Measurements from ENCODE around the gene PRORP.
A peak's percentile ranks its signal among the peaks of the same experiment; 100 is the strongest.
"Not testable (repeated sequence)": the region's sequence is repeated elsewhere in the genome, so short reads cannot be mapped to it uniquely, and the experiment has no call there.

PRORP gene

GRCh38 chr14:35138585-35138984 lies 16.2 kb downstream of the PRORP start:
- DNase-seq (ENCODE audit: low spot score) = no peak

GRCh38 chr14:35140718-35141581 lies 18.6 kb downstream of the PRORP start:
- DNase-seq (ENCODE audit: low spot score) = peak; percentile 21

GRCh38 chr14:35144029-35144428 lies 21.7 kb downstream of the PRORP start:
- DNase-seq (ENCODE audit: low spot score) = no peak

DNA sequence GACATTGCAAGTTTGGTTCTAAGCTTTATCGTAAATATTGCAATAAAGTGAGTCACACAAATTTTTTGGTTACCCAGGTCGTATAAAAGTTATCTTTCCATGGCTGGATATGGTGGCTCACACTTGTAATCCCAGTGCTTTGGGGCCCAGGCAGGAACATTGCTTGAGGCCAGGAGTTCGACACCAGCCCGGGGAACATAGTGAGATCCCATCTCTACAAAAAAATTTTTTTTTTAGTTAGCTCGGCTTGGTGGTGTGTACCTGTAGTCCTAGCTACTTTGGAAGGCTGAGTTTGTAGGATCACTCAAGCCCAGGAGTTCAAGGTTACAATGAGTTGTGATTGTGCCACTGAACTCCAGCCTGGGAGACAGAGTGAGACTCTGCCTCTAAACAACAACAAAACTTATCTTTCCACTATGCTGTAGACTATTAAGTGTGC lies 24.4 kb downstream of the PRORP start:
- DNase-seq (ENCODE audit: low spot score) = no peak

DNA sequence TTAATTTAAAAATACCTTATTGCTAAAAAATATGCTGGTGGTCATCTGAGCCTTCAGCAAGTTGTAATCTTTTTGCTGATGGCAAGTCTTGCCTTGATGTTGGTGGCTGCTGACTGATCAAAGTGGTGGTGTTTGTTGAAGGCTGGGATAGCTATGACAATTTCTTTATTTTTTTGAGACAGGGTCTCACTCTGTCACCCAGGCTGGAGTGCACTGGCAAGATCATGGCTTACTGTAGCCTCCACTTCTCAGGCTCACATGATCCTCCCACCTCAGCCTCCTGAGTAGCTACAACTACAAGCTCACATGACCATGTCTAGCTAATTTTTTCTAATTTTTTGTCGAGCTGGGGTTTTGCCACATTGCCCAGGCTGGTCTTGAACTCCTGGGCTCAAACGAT lies 24.8 kb downstream of the PRORP start:
- no peak for DNase-seq (ENCODE audit: low spot score)

GRCh38 chr14:35147711-35148110 lies 25.4 kb downstream of the PRORP start:
- no peak for DNase-seq (ENCODE audit: low spot score)

- DNase-seq (ENCODE audit: low spot score) = no peak
Measured at GRCh38 chr14:35149239-35149638, 26.9 kb downstream of the PRORP start.

DNA sequence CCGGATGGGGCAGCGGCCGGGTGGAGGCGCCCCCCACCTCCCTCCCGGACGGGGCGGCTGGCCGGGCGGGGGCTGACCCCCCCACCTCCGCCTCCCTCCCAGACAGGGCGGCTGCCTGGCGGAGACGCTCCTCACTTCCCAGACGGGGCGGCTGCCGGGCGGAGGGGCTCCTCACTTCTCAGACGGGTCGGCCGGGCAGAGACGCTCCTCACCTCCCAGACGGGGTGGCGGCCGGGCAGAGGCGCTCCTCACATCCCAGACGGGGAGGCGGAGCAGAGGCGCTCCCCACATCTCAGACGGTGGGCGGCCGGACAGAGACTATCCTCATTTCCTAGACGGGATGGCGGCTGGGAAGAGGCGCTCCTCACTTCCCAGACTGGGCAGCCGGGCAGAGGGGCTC lies 30.2 kb downstream of the PRORP start:
- not testable (repeated sequence) for DNase-seq (ENCODE audit: low spot score)

- DNase-seq (ENCODE audit: low spot score) = no peak
Measured at GRCh38 chr14:35154016-35154415, 31.7 kb downstream of the PRORP start.

DNA sequence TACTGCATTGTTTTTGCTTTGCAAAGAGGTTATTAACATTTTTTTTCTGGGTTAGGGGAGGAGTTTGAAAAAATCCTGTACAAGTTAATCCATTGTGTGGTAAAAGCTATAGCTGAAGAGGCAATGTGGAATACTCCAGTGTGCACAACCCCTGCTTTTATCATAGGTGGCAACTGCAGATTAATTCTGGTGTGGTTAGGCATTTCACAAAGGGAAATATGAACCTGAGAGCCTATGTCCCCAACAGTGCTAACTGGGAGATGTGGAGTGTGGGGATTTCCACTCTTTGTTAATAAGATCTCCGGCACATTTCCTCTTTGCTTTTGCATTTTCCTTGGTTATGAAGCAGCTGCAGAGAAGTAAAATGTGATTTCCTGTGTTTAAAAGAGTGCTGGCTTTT lies 33.6 kb downstream of the PRORP start:
- peak; percentile 20 for DNase-seq (ENCODE audit: low spot score)

DNA sequence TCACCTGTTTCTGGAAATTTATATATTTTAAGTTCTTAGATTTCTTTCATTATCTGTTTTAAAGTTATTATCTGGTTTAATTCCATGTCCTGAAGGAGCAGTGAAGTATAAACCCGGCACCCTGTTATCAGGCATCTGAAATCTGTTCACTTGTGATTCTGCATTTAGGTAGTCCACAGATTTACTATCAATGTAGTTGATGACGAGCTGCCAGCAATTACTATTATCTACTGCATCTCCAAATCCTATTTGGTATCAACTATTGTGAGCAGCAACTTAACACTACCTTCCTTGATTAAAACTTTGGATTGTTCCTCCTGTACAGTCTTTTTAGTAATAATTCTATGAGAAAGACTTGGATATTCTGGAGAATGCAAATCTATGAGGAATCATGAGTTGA lies 36.1 kb downstream of the PRORP start:
- DNase-seq (ENCODE audit: low spot score) = no peak

DNA sequence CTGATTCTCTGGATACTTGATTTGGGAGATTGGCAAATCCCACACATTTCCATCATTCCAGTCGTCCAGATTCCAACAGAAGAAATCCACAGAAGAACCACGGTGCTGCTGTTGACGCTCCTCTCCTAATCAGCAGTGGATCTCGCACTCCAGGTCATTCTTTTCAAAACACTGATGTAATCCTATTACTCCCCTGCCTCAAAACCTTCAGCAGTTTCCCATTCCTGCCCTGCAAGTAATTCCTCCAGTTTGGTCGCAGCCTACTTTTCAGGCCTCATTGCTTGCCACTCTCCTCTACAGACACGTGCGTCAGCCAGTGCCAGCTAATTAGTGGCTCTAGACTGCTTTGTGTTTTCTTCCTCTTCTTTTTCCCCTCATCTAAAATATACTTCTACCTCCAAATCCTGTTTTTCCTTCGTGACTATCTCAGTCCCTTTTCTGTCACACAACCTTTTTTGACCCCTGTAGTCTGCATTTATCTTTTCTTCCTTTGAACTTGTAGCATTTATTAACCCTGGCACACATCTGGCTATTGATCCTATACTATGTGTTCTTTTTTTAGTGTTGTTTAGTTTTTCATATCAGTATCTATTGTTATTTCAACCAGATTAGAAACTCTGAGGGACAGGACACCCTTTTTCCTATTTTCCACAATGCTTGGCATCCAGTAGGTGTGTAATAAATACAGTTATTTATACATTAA lies 36.8 kb downstream of the PRORP start:
- DNase-seq (ENCODE audit: low spot score) = no peak

DNA sequence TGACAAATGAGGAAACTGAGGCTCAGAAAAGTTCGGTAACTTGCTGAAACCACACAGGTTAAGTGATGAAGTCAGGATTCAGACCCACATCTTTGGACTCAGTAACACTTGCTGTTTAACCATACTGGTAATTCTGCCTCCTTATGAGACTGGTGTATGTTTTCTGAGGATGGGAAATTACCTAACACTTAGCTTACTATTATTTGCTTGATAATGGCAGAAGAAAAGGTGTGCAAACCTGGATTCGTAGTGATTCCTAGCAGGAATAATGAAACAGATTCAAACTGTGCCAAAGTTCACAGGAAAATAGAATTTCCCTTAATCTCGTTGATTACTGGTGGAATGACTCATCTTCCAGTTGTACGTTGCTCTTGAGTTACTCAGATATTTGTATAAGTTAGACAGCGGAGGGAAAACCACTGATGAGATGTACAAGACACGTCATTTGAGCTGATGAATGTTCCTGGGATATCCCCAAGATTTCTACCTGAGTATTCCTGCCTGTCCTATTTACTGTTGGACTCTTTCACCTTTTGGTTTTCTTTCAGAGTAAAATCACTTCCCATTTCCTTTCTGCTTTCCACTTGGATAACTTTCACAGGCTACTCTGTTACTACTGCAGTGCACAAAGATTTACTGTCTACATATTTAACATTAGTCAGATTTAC lies 37.5 kb downstream of the PRORP start:
- no peak for DNase-seq (ENCODE audit: low spot score)

- no peak for DNase-seq (ENCODE audit: low spot score)
Measured at GRCh38 chr14:35161231-35161630, 38.9 kb downstream of the PRORP start.

GRCh38 chr14:35163384-35163783 lies 41.0 kb downstream of the PRORP start:
- DNase-seq (ENCODE audit: low spot score) = no peak

- DNase-seq (ENCODE audit: low spot score) = no peak
Measured at GRCh38 chr14:35164849-35165248, 42.5 kb downstream of the PRORP start.

- DNase-seq (ENCODE audit: low spot score) = no peak
Measured at GRCh38 chr14:35167496-35167895, 45.1 kb downstream of the PRORP start.
